BJ (cell line): ENCODE data around the gene HOXD13. TPM values are rescaled to one million over a fixed set of nuclear protein-coding genes. Genes with fewer than 3 reads are reported as not detected.
A peak's percentile ranks its signal among the peaks of the same experiment; 100 is the strongest.

Experiments
- CTCF ChIA-PET: fragments of 350-600 bp; formaldehyde crosslinking; extraction: SDS; loops from one replicate; lab custom pipeline; 2021; ENCODE audit warnings: antibody characterized with exemption, inconsistent platforms; lab: Yijun Ruan, JAX
- POLR2A ChIA-PET: fragments of 300-600 bp; sonication (Branson Sonifier 250); formaldehyde crosslinking; extraction: SDS; loops from one replicate; lab custom pipeline; 2021; ENCODE audit warnings: antibody characterized with exemption; lab: Charles Lee
- DNase-seq: peaks from one replicate; pipeline ENCODE4 v3.0.0-alpha.2; 2011; ENCODE audit warnings: low read depth
- H3K27me3 ChIP-seq: 2 replicates; pipeline ENCODE4 v1.6.0; 2011; ENCODE audit warnings: low read length; ENCODE audit not compliant: control insufficient read depth, insufficient read depth
- H3K36me3 ChIP-seq: 2 replicates; pipeline ENCODE4 v1.5.1; 2011; ENCODE audit warnings: low read length; ENCODE audit not compliant: control insufficient read depth, insufficient read depth
- H3K4me3 ChIP-seq: 2 replicates; pipeline ENCODE4 v1.5.1; 2011; ENCODE audit warnings: low read depth, mild to moderate bottlenecking, control low read depth, low read length
- polyA plus RNA-seq: library from polyadenylated mRNA; depleted of rRNA; stranded (reverse); fragments of >200 nt; gene quantifications from 2 replicates; pipeline ENCODE4 v1.2.3, GENCODE V29; 2011
- TF ChIP-seq, protein P1 (sequence below): IDR thresholded peaks from 2 replicates; pipeline ENCODE4 v1.5.1; 2011; ENCODE audit warnings: low read depth, mild to moderate bottlenecking, control low read depth, inconsistent platforms, low read length, moderate library complexity; ENCODE audit not compliant: insufficient read depth

Gene HOXD13
- polyA plus RNA-seq, 1 experiment: 0.43 TPM

GRCh38 chr2:176104316-176105077 lies 12.0 kb downstream of the HOXD13 start:
- POLR2A ChIA-PET: no interaction called here
- DNase-seq: peak; percentile 84
- TF ChIP-seq, protein P1, sequence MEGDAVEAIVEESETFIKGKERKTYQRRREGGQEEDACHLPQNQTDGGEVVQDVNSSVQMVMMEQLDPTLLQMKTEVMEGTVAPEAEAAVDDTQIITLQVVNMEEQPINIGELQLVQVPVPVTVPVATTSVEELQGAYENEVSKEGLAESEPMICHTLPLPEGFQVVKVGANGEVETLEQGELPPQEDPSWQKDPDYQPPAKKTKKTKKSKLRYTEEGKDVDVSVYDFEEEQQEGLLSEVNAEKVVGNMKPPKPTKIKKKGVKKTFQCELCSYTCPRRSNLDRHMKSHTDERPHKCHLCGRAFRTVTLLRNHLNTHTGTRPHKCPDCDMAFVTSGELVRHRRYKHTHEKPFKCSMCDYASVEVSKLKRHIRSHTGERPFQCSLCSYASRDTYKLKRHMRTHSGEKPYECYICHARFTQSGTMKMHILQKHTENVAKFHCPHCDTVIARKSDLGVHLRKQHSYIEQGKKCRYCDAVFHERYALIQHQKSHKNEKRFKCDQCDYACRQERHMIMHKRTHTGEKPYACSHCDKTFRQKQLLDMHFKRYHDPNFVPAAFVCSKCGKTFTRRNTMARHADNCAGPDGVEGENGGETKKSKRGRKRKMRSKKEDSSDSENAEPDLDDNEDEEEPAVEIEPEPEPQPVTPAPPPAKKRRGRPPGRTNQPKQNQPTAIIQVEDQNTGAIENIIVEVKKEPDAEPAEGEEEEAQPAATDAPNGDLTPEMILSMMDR: 0 out of 2 replicates have a peak, but pooled peaks have one; percentile 8
- Histone ChIP-seq H3K36me3 (peaks cover 1% of the 10 kb centered on the region; the same call in 1 of the 2 replicates), H3K27me3 (peaks cover 5% of the 10 kb centered on the region), H3K4me3 (peak overlapping the region; percentile 54)
- CTCF ChIA-PET: interaction anchor here (0.5 to 4.9 kb wide), 11 partner anchors 8 to 853 kb away, joined by 3 to 13 read pairs (median 5); no protein-coding TSS in a partner anchor

GRCh38 chr2:176105078-176105729 lies 12.7 kb downstream of the HOXD13 start:
- Histone ChIP-seq H3K4me3 (peak overlapping the region; percentile 54), H3K27me3 (peaks cover 3% of the 10 kb centered on the region; the same call in 1 of the 2 replicates), H3K36me3 (peaks cover 1% of the 10 kb centered on the region; the same call in 1 of the 2 replicates)
- no peak for DNase-seq
- ChIA-PET CTCF (interaction anchor here (0.7 to 4.9 kb wide), 9 partner anchors 9 to 854 kb away, joined by 3 to 13 read pairs (median 5); no protein-coding TSS in a partner anchor), POLR2A (no interaction called here)
- TF ChIP-seq, protein P1: no peak

- TF ChIP-seq, protein P1: no peak
- H3K4me3 ChIP-seq: peak overlapping the region; percentile 54
- no peak for DNase-seq
- CTCF ChIA-PET: interaction anchor here (1.0 to 4.9 kb wide), 6 partner anchors 10 to 738 kb away, joined by 3 to 13 read pairs (median 6); no protein-coding TSS in a partner anchor
- POLR2A ChIA-PET: no interaction called here
- peaks cover 3% of the 10 kb centered on the region; the same call in 1 of the 2 replicates for H3K27me3 ChIP-seq
- peaks cover 1% of the 10 kb centered on the region; the same call in 1 of the 2 replicates for H3K36me3 ChIP-seq
These were observed 13.4 kb downstream of the HOXD13 start for GRCh38 chr2:176105730-176106580.

DNA sequence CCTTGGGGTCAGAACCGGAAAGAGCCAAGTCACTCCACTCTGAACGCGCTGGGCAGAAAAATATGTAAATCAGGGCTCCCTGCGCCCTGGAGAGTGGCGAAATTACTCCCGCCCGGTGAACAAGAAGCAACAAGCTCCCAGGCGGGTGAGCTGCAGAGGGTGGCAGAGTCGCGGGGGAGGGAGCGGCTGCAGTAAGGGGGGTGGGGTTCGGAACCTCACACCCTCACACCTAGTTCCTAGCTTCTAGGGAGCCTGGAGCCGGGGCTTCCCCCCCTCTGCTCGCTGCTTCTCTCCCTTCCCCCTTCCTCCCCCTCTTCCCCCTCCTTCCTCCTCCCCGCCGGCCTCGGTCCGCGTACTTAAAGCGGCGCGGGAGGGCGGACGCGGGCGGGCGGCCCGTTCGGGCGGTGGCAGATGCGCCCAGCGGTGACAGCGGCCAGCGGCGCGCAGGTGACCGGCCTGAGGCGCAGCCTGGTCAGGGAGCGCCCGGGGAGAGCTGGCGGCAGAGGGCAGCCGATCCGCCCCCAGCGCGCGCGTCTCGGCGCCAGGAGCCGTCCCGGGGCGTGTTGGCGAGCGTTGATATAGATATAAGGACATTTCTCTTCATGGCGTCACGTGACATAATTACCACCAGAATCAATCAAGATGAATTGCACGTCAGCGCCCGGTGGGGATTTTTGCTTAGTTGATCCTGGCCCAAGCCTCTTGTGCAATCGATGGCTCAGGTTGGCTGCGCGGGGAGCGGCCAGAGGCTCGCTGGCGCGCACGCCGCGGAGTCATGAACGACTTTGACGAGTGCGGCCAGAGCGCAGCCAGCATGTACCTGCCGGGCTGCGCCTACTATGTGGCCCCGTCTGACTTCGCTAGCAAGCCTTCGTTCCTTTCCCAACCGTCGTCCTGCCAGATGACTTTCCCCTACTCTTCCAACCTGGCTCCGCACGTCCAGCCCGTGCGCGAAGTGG lies 14.3 kb downstream of the HOXD13 start, which contains the start of gene HOXD11:
TSS of gene HOXD11 (plus strand) at position 700 of the 959 bp plus-strand sequence. CDS start at position 776, 76 bp downstream.
- ChIA-PET POLR2A (no interaction called here), CTCF (no interaction called here)
- no peak for DNase-seq
- Histone ChIP-seq H3K36me3 (peaks cover 1% of the 10 kb centered on the region), H3K4me3 (peak within 1 kb of the TSS; percentile 54), H3K27me3 (peaks cover 3% of the 10 kb centered on the region; the same call in 1 of the 2 replicates)
- TF ChIP-seq, protein P1: no peak
